NCI-H2029 (cell line): ENCODE results near the gene SNX1.

Experiments
- DNase-seq: peaks from one replicate; lab custom pipeline; 2025; lab: John Stamatoyannopoulos, UW

Gene SNX1

DNA sequence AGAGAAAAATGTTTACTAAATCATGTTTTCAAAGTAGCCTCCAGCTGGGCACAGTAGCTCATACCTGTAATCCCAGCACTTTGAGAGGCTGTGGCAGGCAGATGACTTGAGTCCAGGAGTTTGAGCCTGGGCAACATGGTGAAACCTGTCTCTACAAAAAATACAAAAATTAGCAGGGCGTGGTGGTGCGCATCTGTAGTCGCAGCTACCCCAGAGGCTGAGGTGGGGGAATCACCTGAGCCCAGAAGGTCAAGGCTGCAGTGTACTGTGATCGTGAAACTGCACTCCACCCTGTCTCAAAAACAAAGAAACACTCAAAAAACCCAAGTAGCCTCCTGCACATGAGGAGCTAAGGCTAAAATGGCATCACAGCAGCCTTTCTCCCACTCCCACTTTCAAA, 68.7 kb downstream of the SNX1 start:
- DNase-seq = no peak

DNA sequence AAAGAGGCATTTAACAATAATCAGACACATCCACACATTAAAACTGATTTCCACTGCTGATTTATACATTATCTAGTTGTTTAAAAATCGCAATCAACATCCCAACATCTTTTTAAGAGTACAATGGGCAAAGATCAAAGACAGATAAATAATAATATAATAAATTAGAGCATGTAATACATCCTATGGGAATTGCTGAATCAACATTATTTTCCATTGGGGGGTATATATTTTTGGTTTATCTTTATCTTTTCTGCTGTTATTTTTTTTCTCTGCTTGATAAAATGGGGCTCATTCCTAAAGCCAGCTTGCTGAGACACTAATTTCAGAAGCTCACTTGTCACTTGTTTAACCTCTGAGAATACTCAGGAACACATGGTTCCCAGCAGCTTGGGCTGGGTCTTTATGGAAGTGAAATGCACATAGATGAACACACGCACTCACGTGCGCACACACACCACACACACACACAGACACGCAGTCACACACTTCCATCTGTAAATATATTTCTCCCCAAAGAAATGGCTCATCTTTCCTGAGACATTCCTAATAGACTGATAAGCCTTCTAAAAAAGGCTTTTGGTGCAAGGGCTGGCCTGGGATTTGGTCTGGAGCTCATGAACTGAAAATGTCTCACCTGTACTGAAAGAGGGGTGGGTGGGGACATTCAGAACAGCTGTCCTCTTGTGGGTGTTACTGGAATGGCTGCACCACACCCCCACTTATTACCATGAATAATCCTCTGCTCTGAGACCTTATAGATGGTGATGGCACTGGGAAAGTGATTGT, 70.5 kb downstream of the SNX1 start:
- no peak for DNase-seq

DNA sequence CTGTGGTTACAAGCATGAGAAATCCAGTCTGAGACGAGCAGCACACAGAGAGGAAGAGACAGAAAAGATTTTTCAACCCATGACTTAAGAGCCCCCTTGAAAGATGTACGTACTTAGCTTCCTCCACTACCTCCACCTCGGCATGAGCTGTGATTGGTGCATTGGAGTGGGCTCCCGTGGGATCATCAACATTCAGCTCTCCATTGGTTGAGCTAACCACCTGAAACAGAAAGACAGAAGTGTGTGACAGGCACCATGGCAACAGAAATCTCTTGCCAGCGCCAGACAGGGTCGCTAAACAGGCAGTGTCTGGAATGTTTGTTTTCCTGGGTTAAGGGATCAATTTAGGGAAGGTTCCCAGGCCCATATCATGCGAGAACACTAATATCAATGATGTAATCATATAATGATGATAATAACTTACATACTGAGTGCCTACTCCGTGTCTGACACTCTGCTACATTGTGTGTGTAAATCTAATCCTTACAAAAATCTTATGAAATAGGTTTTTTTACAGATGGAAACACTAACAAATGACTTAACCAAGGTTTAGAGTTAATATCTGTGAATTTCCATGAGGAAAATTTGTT, 84.5 kb downstream of the SNX1 start:
- no peak for DNase-seq

DNA sequence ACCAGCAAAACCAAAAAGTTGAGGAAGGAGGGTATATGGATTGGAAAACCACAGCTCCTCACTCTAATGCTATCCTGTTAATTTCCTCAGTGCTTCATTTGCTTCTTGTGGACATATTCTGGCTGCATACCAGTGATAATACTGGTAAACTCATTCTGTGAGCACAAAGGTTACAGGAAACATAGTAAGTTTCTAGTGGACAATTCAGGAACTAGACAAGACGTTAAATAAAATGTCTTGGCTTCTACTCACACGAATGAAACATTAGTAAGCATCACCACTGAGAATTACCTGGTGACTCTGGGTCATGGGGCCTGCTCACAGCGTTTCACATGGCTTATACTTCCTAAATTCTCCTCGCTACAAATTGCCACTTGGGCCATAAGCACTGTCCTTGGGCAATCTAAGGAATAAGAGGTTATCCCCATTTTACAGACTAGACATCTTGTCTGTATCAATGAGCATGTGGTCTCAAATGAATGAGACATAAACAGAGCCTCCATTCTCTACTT, 87.1 kb downstream of the SNX1 start:
- no peak for DNase-seq

DNA sequence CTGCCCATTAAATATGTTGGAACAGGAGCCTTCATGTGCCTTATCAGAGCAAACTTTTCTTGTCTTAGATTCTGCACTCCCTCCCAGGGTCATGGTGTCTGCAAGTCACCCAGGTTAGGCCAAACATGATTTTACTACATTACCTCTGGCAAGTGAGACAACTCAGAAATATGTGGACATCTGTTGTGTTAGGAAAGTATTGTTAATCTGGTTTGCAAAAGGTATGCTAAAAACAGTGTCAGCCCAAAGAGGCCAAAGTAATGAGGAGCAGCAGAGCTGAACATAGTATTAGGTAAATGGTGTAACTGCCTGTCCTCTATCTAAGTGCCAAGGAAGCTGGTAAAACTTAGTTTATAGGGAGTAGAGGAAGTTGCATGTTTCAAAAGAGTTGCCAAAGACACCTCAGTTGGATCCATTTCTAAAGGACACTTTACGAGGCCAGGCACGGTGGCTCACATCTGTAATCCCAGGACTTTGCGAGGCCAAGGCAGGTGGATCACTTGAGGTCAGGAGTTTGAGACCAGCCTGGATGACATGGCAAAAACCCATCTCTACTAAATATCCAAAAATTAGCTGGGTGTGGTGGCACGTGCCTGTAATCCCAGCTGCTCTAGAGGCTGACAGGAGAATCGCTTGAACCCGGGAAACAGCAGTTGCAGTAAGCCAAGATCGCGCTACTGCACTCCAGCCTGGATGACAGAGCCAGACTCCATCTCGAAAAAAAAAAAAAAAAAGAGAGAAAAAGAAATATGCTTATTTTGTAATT, 89.5 kb downstream of the SNX1 start:
- DNase-seq = no peak

DNA sequence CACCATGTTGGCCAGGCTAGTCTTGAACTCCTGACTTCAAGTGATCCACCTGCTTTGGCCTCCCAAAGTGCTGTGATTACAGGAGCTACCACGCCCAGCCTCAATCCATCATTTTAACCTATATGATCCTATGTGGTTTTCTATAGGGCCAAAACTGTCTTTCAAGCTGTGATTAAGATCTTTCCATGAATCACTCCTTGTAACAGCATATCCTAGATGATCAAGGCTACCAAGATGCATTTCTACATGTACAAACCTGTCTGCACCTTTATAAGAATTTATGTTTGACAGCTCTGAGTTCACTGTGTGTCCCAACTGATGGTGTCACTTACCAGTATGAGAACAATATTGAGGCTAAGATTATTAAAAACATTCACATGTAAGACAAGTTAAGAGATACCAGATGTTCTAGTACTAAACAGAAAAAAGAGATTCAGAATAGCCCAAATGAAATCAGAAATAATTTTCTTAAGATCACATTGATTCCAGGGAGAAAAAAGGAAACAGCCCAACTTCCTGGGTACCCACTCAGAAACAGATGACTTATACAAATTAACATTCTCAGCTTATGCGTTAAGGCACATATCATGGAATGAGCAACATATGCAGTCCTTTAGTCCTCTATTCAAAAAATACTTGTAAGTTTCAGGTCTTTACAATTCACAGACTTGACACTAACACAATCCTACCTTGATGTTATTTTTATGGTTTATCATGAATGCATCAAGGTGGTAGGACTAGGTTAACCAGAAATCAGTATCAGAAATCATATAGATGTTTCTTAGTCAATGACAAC, 91.8 kb downstream of the SNX1 start:
- no peak for DNase-seq
